Measurements from ENCODE around the gene ADCY7. TPM values are rescaled to one million over a fixed set of nuclear protein-coding genes. Genes with fewer than 3 reads are reported as not detected.

ADCY7 gene
- total RNA-seq, 1 donor from 2014 or later: 30.3 TPM

GRCh38 chr16:50313596-50314478 is 47.5 kb downstream of the ADCY7 start:
- H3K27me3 Mint-ChIP-seq (ENCODE audit: low read depth, unreplicated experiment): no peaks in the 10 kb centered on the region
- Histone ChIP-seq H2AFZ (ENCODE audit: low read depth, low read length) (no peak overlapping the region), H3K4me1 (ENCODE audit: insufficient read depth, low read length) (peaks cover 16% of the 10 kb centered on the region), H3K27me3 (ENCODE audit: insufficient read depth, low read length) (no peaks in the 10 kb centered on the region), H3K27ac (ENCODE audit: low read depth, low read length) (peak overlapping the region; percentile 33), H3K4me2 (ENCODE audit: low read length) (peak overlapping the region; percentile 31), H3K9me3 (ENCODE audit: insufficient read depth, low read depth, low read length) (no peaks in the 10 kb centered on the region), H4K20me1 (ENCODE audit: insufficient read depth, low read length) (peaks cover 9% of the 10 kb centered on the region), H3K79me2 (ENCODE audit: insufficient read depth, low read length) (no peaks in the 10 kb centered on the region), H3K9ac (ENCODE audit: low read length) (peak overlapping the region; percentile 11), H3K36me3 (ENCODE audit: insufficient read depth, low read length) (peaks cover 33% of the 10 kb centered on the region), H3K4me3 (ENCODE audit: insufficient read depth, low read depth, low read length) (no peak overlapping the region)
- FAIRE-seq (peak; percentile 32), DNase-seq (ENCODE audit: low read depth) (peak; percentile 61)
- TF ChIP-seq CTCF (IDR thresholded peaks at IDR 0.05; ENCODE audit: insufficient read depth, low read depth, low read length) (no peak), EZH2 (IDR thresholded peaks at IDR 0.05; ENCODE audit: insufficient read depth, low read length) (no peak)
- peak overlapping the region; percentile 36 for H3K27ac Mint-ChIP-seq (ENCODE audit: unreplicated experiment)
- no peaks in the 10 kb centered on the region for H3K9me3 Mint-ChIP-seq (ENCODE audit: unreplicated experiment)
- peaks cover 15% of the 10 kb centered on the region for H3K36me3 Mint-ChIP-seq (ENCODE audit: low read depth, unreplicated experiment)
- no peak overlapping the region for H3K4me3 Mint-ChIP-seq (ENCODE audit: unreplicated experiment)
- peaks cover 37% of the 10 kb centered on the region for H3K4me1 Mint-ChIP-seq (ENCODE audit: low read depth, unreplicated experiment)

GRCh38 chr16:50314665-50315064 is 48.3 kb downstream of the ADCY7 start:
- Mint-ChIP-seq H3K4me1 (ENCODE audit: low read depth, unreplicated experiment) (peaks cover 37% of the 10 kb centered on the region), H3K27me3 (ENCODE audit: low read depth, unreplicated experiment) (no peaks in the 10 kb centered on the region), H3K27ac (ENCODE audit: unreplicated experiment) (no peak overlapping the region), H3K4me3 (ENCODE audit: unreplicated experiment) (no peak overlapping the region), H3K9me3 (ENCODE audit: unreplicated experiment) (no peaks in the 10 kb centered on the region), H3K36me3 (ENCODE audit: low read depth, unreplicated experiment) (peaks cover 15% of the 10 kb centered on the region)
- no peaks in the 10 kb centered on the region for H3K9me3 ChIP-seq (ENCODE audit: insufficient read depth, low read depth, low read length)
- peaks cover 16% of the 10 kb centered on the region for H3K4me1 ChIP-seq (ENCODE audit: insufficient read depth, low read length)
- no peak overlapping the region for H2AFZ ChIP-seq (ENCODE audit: low read depth, low read length)
- H3K27me3 ChIP-seq (ENCODE audit: insufficient read depth, low read length): no peaks in the 10 kb centered on the region
- H3K79me2 ChIP-seq (ENCODE audit: insufficient read depth, low read length): no peaks in the 10 kb centered on the region
- H3K4me2 ChIP-seq (ENCODE audit: low read length): no peak overlapping the region
- H4K20me1 ChIP-seq (ENCODE audit: insufficient read depth, low read length): peaks cover 9% of the 10 kb centered on the region
- peaks cover 38% of the 10 kb centered on the region for H3K36me3 ChIP-seq (ENCODE audit: insufficient read depth, low read length)
- no peak overlapping the region for H3K27ac ChIP-seq (ENCODE audit: low read depth, low read length)
- DNase-seq (ENCODE audit: low read depth) (no peak), FAIRE-seq (no peak)
- H3K9ac ChIP-seq (ENCODE audit: low read length): no peak overlapping the region
- no peak overlapping the region for H3K4me3 ChIP-seq (ENCODE audit: insufficient read depth, low read depth, low read length)
- TF ChIP-seq CTCF (IDR thresholded peaks at IDR 0.05; ENCODE audit: insufficient read depth, low read depth, low read length): no peak
- no peak for TF ChIP-seq EZH2 (IDR thresholded peaks at IDR 0.05; ENCODE audit: insufficient read depth, low read length)
